Measurements from ENCODE around the gene UBE2J2. TPM values are rescaled to one million over a fixed set of nuclear protein-coding genes. Genes with fewer than 3 reads are reported as not detected.

UBE2J2 gene
- polyA plus RNA-seq, 1 of the 3 experiments (the other 2 are of a cell fraction): 47.5 TPM

DNA sequence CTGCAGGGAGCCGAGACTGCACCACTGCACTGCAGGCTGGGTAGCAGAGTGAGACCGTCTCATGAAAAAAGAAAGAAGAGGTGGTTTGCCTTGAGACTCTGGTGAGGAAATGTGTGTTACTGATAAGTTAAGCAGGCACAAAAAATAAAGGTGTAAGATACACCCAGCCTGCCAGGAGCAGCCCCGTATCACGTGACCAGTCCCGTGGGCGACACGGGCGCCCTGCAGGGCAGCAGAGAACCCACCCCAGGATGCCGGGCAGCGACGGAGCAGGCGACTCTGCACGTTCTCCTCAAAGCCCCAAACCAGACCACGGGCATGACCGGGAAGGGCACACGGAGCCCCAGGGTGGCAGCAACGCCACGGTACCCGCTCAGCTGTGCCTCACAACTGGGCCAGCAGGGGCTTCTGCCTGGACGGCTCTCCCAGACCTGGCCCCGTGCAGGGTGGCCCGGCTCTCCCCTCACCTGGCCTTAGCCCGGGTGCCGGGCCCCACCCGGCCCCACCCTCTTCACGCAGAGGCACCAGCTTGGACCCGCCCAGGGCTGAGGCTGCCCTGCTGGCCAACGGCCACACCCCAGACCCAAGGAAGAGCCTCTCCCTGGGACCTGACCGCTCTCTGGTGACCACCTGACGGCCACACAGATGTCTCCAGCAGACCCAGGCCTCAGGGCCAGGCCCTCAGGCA, 51.6 kb downstream of the UBE2J2 start:
- no peak overlapping the region for H3K9ac ChIP-seq
- CTCF ChIA-PET: no interaction called here
- no peaks in the 10 kb centered on the region for H3K9me2 ChIP-seq
- no peaks in the 10 kb centered on the region for H3K4me1 ChIP-seq (ENCODE audit: control insufficient read depth in 1 of 2, insufficient read depth in 2 of 2, low read depth in 1 of 2, low read length in 1 of 2)
- WGBS (ENCODE audit: low lambda C conversion rate): 97% methylated on average over 15 of the region's 30 CpGs
- DNase-seq: no peak
- peaks cover 10% of the 10 kb centered on the region; the same call in 1 of the 2 replicates for H3K79me2 ChIP-seq (ENCODE audit: insufficient read depth)
- no peak overlapping the region for H3K4me2 ChIP-seq
- H3K27ac ChIP-seq (ENCODE audit: low read depth in 2 of 2, low read length in 1 of 2): no peak overlapping the region
- H3F3A ChIP-seq (replicated peaks; ENCODE audit: insufficient read depth): no peaks in the 10 kb centered on the region
- TF ChIP-seq NFIC (IDR thresholded peaks at IDR 0.05; ENCODE audit: borderline replicate concordance) (no peak), YY1 (IDR thresholded peaks at IDR 0.05; ENCODE audit: low read depth) (no peak), GABPA (IDR thresholded peaks at IDR 0.05; ENCODE audit: low read depth) (no peak), RFX5 (IDR thresholded peaks at IDR 0.05; ENCODE audit: low read length) (no peak), ZBTB33 (IDR thresholded peaks at IDR 0.05; ENCODE audit: borderline replicate concordance, low read depth) (no peak), FOXM1 (IDR thresholded peaks at IDR 0.05; ENCODE audit: low read depth) (no peak), EP300 (IDR thresholded peaks at IDR 0.05; ENCODE audit: borderline replicate concordance in 1 of 2, low read depth in 1 of 2, low read length in 1 of 2) (no peak), TCF12 (IDR thresholded peaks at IDR 0.05) (no peak), MXI1 (IDR thresholded peaks at IDR 0.05; ENCODE audit: low read depth, low read length) (no peak), RXRA (IDR thresholded peaks at IDR 0.05; ENCODE audit: borderline replicate concordance, low read depth) (no peak), TAF1 (IDR thresholded peaks at IDR 0.05; ENCODE audit: borderline replicate concordance, low read depth, low read length) (no peak)
- TF ChIP-seq, protein P1, sequence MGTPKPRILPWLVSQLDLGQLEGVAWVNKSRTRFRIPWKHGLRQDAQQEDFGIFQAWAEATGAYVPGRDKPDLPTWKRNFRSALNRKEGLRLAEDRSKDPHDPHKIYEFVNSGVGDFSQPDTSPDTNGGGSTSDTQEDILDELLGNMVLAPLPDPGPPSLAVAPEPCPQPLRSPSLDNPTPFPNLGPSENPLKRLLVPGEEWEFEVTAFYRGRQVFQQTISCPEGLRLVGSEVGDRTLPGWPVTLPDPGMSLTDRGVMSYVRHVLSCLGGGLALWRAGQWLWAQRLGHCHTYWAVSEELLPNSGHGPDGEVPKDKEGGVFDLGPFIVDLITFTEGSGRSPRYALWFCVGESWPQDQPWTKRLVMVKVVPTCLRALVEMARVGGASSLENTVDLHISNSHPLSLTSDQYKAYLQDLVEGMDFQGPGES (IDR thresholded peaks at IDR 0.05; ENCODE audit: low read depth, low read length): no peak
- TF ChIP-seq, protein P2, sequence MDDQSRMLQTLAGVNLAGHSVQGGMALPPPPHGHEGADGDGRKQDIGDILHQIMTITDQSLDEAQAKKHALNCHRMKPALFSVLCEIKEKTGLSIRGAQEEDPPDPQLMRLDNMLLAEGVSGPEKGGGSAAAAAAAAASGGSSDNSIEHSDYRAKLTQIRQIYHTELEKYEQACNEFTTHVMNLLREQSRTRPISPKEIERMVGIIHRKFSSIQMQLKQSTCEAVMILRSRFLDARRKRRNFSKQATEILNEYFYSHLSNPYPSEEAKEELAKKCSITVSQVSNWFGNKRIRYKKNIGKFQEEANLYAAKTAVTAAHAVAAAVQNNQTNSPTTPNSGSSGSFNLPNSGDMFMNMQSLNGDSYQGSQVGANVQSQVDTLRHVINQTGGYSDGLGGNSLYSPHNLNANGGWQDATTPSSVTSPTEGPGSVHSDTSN (IDR thresholded peaks at IDR 0.05): no peak
- H4K20me1 ChIP-seq (ENCODE audit: insufficient read depth): no peaks in the 10 kb centered on the region
- H2AFZ ChIP-seq (ENCODE audit: low read depth): no peak overlapping the region
- H3K9me3 ChIP-seq: no peaks in the 10 kb centered on the region
- POLR2A ChIA-PET: no interaction called here
- peaks cover 0 to 55% of the 10 kb centered on the region in 2 experiments for H3K36me3 ChIP-seq (replicated peaks in 1 of 2; ENCODE audit: control insufficient read depth in 1 of 2, insufficient read depth in 2 of 2, low read length in 1 of 2)
- no peaks in the 10 kb centered on the region for H3K27me3 ChIP-seq (ENCODE audit: insufficient read depth)
- H3K4me3 ChIP-seq (ENCODE audit: low read depth in 2 of 2, low read length in 1 of 2): no peak overlapping the region

GRCh38 chr1:1220197-1220596, 53.5 kb downstream of the UBE2J2 start:
- Histone ChIP-seq H3K4me2 (no peak overlapping the region), H3K36me3 (replicated peaks in 1 of 2; ENCODE audit: control insufficient read depth in 1 of 2, insufficient read depth in 2 of 2, low read length in 1 of 2) (peaks cover 0 to 53% of the 10 kb centered on the region in 2 experiments), H4K20me1 (ENCODE audit: insufficient read depth) (no peaks in the 10 kb centered on the region), H3K79me2 (ENCODE audit: insufficient read depth) (peaks cover 5% of the 10 kb centered on the region; the same call in 1 of the 2 replicates), H3K27me3 (ENCODE audit: insufficient read depth) (no peaks in the 10 kb centered on the region), H2AFZ (ENCODE audit: low read depth) (no peak overlapping the region), H3F3A (replicated peaks; ENCODE audit: insufficient read depth) (no peaks in the 10 kb centered on the region), H3K4me3 (ENCODE audit: low read depth in 2 of 2, low read length in 1 of 2) (no peak overlapping the region), H3K4me1 (ENCODE audit: control insufficient read depth in 1 of 2, insufficient read depth in 2 of 2, low read depth in 1 of 2, low read length in 1 of 2) (no peaks in the 10 kb centered on the region), H3K9me2 (no peaks in the 10 kb centered on the region), H3K9me3 (no peaks in the 10 kb centered on the region), H3K9ac (no peak overlapping the region), H3K27ac (ENCODE audit: low read depth in 2 of 2, low read length in 1 of 2) (no peak overlapping the region)
- ChIA-PET POLR2A (no interaction called here), CTCF (interaction anchor here (1.7 kb wide), 1 partner anchor 98 kb away, joined by 7 read pairs; no protein-coding TSS in a partner anchor)
- WGBS (ENCODE audit: low lambda C conversion rate): 94% methylated on average over 20 of the region's 24 CpGs
- no peak for DNase-seq
- TF ChIP-seq TAF1 (IDR thresholded peaks at IDR 0.05; ENCODE audit: borderline replicate concordance, low read depth, low read length) (no peak), MEF2A (IDR thresholded peaks at IDR 0.05; ENCODE audit: borderline replicate concordance, low read depth) (no peak)

Data from SK-N-SH (cell line).